Measurements from ENCODE around the gene PDK4.
A peak's percentile ranks its signal among the peaks of the same experiment; 100 is the strongest.

PDK4 gene

DNA sequence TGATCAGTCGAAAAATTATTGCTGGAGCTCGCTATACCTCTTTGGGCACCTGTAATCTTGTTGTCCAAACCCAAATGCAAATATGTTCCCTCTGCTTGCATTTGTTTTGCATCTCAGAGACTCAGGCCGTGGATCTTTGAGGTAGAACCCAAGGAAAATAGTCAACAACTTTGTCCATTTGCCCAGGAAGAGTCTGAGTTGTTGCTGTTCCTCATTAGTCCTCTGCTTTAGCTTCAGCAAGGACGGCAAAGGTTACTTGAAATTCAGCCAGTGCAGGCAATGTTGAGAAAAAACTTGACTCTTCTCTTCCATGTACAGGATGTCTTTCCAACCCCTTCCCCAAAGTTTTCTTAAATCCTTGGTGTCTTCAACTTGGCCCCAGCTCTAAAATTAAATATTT is 45.8 kb downstream of the PDK4 start:
- peak overlapping the region; percentile 4 for H3K4me3 ChIP-seq (ENCODE audit: low read length)
- H3K27me3 ChIP-seq (ENCODE audit: control insufficient read depth, insufficient read depth, low read length), result no peaks in the 10 kb centered on the region
- H3K27ac ChIP-seq (ENCODE audit: low read depth, low read length), result peak overlapping the region; percentile 91
- H3K9ac ChIP-seq (ENCODE audit: low read length), result no peak overlapping the region
- peaks cover 42% of the 10 kb centered on the region for H3K4me1 ChIP-seq (ENCODE audit: control insufficient read depth, insufficient read depth, low read length)
- no peaks in the 10 kb centered on the region for H3K36me3 ChIP-seq (ENCODE audit: control insufficient read depth, insufficient read depth, low read length)

DNA sequence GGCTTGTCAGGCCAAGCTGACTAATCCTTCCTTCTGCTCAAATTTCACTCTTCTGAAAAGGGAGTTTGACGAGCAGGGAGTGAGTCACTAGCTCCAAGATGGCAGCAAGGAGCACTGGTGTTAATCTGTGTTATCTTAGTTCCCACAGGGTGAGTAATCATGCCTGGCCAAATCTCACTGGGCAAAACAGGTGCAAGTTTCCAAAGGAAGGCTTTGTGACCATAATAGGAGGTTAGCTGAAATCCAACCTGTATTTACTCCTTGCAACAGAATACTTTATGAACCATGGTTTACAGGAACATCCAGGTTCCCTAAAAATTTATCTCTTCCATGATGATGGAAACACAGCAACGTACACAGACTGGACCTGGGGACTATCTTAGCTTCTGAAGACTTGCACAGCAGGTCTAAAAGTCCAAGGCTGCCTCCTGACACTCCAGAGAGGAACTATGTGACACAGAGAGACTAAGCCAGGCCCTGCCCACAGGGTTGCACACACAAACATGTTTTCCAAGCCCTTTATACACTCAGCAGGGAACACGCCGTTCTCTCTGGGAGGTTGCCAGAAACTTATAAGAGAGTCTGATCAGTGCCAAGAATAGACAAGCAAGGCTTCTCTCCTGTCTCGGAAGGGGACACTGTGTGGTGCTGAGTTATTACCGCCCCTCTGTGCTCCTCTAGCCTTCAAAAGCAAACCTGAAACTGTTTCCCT is 46.3 kb downstream of the PDK4 start:
- H3K9ac ChIP-seq (ENCODE audit: low read length), result no peak overlapping the region
- H3K36me3 ChIP-seq (ENCODE audit: control insufficient read depth, insufficient read depth, low read length), result no peaks in the 10 kb centered on the region
- H3K27me3 ChIP-seq (ENCODE audit: control insufficient read depth, insufficient read depth, low read length), result no peaks in the 10 kb centered on the region
- peak overlapping the region; percentile 91 for H3K27ac ChIP-seq (ENCODE audit: low read depth, low read length)
- H3K4me3 ChIP-seq (ENCODE audit: low read length), result peak overlapping the region; percentile 47
- peaks cover 43% of the 10 kb centered on the region for H3K4me1 ChIP-seq (ENCODE audit: control insufficient read depth, insufficient read depth, low read length)

DNA sequence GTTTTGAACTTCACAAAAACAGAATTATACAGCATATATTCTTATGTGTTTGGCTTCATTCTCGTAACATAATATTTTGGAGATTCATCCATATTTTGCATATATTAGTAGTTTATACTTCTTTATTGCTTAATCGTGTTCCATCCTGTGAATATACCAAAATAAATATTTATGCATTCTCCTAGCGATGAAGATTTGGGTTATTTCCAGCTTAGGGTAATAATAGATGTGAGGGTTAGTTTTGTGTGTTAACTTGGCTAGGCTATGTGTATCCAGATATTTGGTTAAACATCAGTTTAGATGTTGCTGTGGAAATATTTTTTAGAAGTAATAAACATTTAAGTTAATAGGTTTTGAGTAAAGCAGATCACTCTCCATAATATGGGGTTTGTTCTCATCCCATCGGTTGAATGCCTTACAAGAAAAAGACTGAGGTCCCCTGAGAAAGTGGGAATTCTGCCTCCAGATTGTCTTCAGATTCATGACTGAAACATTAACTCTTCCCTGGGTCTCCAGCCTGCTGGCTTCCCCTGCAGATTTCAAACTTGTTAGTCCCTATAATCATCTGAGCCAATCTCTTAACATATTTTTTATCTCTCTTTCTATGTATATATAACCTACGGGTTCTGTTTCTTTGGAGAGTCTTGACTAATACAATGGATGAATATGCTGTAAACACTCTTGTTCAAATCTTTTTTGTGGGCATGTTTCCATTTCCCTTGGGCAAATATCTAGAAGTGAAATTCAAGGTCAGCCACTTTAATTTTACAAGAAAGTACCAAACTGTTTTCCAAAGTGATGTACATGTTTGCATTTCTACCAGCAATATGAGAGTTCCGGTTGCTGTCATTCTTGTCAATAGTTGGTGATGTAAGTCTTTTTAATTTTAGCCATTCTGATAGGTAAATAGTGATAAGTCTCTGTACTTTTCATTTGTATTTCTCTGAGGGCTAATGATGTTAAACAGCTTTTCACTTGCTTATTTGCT is 48.7 kb downstream of the PDK4 start:
- peaks cover 43% of the 10 kb centered on the region for H3K4me1 ChIP-seq (ENCODE audit: control insufficient read depth, insufficient read depth, low read length)
- no peaks in the 10 kb centered on the region for H3K27me3 ChIP-seq (ENCODE audit: control insufficient read depth, insufficient read depth, low read length)
- no peak overlapping the region for H3K4me3 ChIP-seq (ENCODE audit: low read length)
- H3K27ac ChIP-seq (ENCODE audit: low read depth, low read length), result peak overlapping the region; percentile 80
- H3K36me3 ChIP-seq (ENCODE audit: control insufficient read depth, insufficient read depth, low read length), result no peaks in the 10 kb centered on the region
- H3K9ac ChIP-seq (ENCODE audit: low read length), result no peak overlapping the region

DNA sequence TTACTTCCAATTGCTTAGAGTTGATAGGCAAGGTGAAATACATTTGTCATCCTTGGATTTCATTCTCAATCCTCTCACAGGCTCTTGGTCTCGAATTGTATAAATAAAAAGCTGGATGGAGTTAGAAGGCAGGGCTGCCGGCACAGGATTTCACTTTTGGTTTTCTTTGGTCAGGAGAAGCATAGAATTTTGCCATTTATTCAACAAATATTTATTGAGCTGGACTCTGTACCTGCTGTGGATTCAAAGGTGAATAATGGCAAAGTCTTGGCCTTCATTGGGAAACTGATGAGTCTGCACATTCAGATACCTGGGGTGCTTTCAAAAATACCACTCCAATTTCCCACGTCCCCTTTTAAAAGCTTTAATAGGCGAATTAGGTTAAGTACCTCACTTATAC is 49.7 kb downstream of the PDK4 start:
- no peak overlapping the region for H3K4me3 ChIP-seq (ENCODE audit: low read length)
- no peaks in the 10 kb centered on the region for H3K36me3 ChIP-seq (ENCODE audit: control insufficient read depth, insufficient read depth, low read length)
- no peak overlapping the region for H3K9ac ChIP-seq (ENCODE audit: low read length)
- H3K4me1 ChIP-seq (ENCODE audit: control insufficient read depth, insufficient read depth, low read length), result peaks cover 43% of the 10 kb centered on the region
- peak overlapping the region; percentile 80 for H3K27ac ChIP-seq (ENCODE audit: low read depth, low read length)
- H3K27me3 ChIP-seq (ENCODE audit: control insufficient read depth, insufficient read depth, low read length), result no peaks in the 10 kb centered on the region

GRCh38 chr7:95545673-95546072 is 50.6 kb downstream of the PDK4 start:
- peak overlapping the region; percentile 47 for H3K4me3 ChIP-seq (ENCODE audit: low read length)
- H3K27ac ChIP-seq (ENCODE audit: low read depth, low read length), result peak overlapping the region; percentile 83
- H3K4me1 ChIP-seq (ENCODE audit: control insufficient read depth, insufficient read depth, low read length), result peaks cover 35% of the 10 kb centered on the region
- no peaks in the 10 kb centered on the region for H3K27me3 ChIP-seq (ENCODE audit: control insufficient read depth, insufficient read depth, low read length)
- H3K9ac ChIP-seq (ENCODE audit: low read length), result peak overlapping the region; percentile 11
- H3K36me3 ChIP-seq (ENCODE audit: control insufficient read depth, insufficient read depth, low read length), result no peaks in the 10 kb centered on the region

DNA sequence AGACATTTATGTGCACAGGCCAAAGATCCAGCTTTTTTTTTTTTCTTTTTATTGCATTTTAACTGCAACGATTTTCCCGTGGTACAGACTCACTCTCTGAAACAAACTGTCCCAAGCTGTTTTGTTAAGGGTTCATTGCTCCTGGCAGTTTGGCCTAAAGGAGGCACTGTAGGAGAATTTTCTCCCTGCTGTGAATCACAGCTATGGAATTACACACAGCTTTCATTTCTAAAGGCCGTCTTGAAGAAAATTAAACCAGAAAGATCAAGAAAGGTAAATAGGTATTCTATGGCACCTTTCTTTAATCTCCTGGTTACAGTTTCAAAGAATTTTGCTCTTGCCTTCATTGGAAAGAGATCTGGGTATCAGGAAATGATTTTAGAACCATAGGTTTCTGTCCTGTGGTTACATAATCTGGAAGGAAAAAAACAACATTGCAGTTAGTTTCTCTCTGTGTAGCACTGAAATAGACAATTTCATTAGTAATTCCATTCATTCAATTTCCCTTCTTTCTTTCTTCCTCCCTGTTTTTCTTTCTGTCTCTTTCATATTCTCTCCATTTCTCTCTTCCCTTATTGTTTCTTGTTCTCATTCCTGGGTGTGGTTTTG is 51.2 kb downstream of the PDK4 start:
- H3K27me3 ChIP-seq (ENCODE audit: control insufficient read depth, insufficient read depth, low read length), result no peaks in the 10 kb centered on the region
- peaks cover 31% of the 10 kb centered on the region for H3K4me1 ChIP-seq (ENCODE audit: control insufficient read depth, insufficient read depth, low read length)
- H3K27ac ChIP-seq (ENCODE audit: low read depth, low read length), result peak overlapping the region; percentile 83
- peak overlapping the region; percentile 47 for H3K4me3 ChIP-seq (ENCODE audit: low read length)
- H3K36me3 ChIP-seq (ENCODE audit: control insufficient read depth, insufficient read depth, low read length), result no peaks in the 10 kb centered on the region
- H3K9ac ChIP-seq (ENCODE audit: low read length), result peak overlapping the region; percentile 11

GRCh38 chr7:95544171-95544570 is 52.1 kb downstream of the PDK4 start:
- no peak overlapping the region for H3K27ac ChIP-seq (ENCODE audit: low read depth, low read length)
- H3K27me3 ChIP-seq (ENCODE audit: control insufficient read depth, insufficient read depth, low read length), result no peaks in the 10 kb centered on the region

GRCh38 chr7:95543312-95543711 is 53.0 kb downstream of the PDK4 start:
- no peaks in the 10 kb centered on the region for H3K36me3 ChIP-seq (ENCODE audit: control insufficient read depth, insufficient read depth, low read length)
- no peak overlapping the region for H3K27ac ChIP-seq (ENCODE audit: low read depth, low read length)
- peaks cover 24% of the 10 kb centered on the region for H3K4me1 ChIP-seq (ENCODE audit: control insufficient read depth, insufficient read depth, low read length)
- no peak overlapping the region for H3K9ac ChIP-seq (ENCODE audit: low read length)
- no peaks in the 10 kb centered on the region for H3K27me3 ChIP-seq (ENCODE audit: control insufficient read depth, insufficient read depth, low read length)
- H3K4me3 ChIP-seq (ENCODE audit: low read length), result no peak overlapping the region

More at GRCh38 chr7:95544171-95544570, 52.1 kb downstream of the PDK4 start:
- Histone ChIP-seq H3K36me3 (ENCODE audit: control insufficient read depth, insufficient read depth, low read length) (no peaks in the 10 kb centered on the region), H3K4me3 (ENCODE audit: low read length) (no peak overlapping the region), H3K9ac (ENCODE audit: low read length) (no peak overlapping the region), H3K4me1 (ENCODE audit: control insufficient read depth, insufficient read depth, low read length) (peaks cover 24% of the 10 kb centered on the region)

GRCh38 chr7:95540366-95540765 is 56.0 kb downstream of the PDK4 start:
- H3K4me3 ChIP-seq (ENCODE audit: low read length), result no peak overlapping the region
- H3K27me3 ChIP-seq (ENCODE audit: control insufficient read depth, insufficient read depth, low read length), result no peaks in the 10 kb centered on the region
- no peaks in the 10 kb centered on the region for H3K4me1 ChIP-seq (ENCODE audit: control insufficient read depth, insufficient read depth, low read length)
- H3K9ac ChIP-seq (ENCODE audit: low read length), result no peak overlapping the region
- no peaks in the 10 kb centered on the region for H3K36me3 ChIP-seq (ENCODE audit: control insufficient read depth, insufficient read depth, low read length)
- no peak overlapping the region for H3K27ac ChIP-seq (ENCODE audit: low read depth, low read length)

DNA sequence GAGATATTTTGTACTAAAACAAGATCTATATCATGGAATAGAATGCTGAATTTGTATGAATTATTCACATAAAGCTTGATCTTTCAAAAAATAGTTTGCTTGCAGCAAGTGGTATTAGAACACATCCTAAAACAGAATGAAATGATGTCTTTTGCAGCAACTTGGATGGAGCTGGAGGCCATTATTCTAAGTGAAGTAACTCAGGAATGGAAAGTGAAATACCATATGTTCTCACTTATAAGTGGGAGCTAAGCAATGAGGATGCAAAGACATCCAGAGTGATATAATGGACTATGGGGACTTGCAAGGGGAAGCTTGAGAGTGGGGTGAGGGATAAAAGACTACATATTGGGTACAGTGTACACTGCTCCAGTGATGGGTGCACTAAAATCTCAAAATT is 56.9 kb downstream of the PDK4 start:
- Histone ChIP-seq H3K9ac (ENCODE audit: low read length) (no peak overlapping the region), H3K36me3 (ENCODE audit: control insufficient read depth, insufficient read depth, low read length) (no peaks in the 10 kb centered on the region), H3K4me3 (ENCODE audit: low read length) (no peak overlapping the region), H3K27ac (ENCODE audit: low read depth, low read length) (no peak overlapping the region), H3K4me1 (ENCODE audit: control insufficient read depth, insufficient read depth, low read length) (no peaks in the 10 kb centered on the region), H3K27me3 (ENCODE audit: control insufficient read depth, insufficient read depth, low read length) (no peaks in the 10 kb centered on the region)

DNA sequence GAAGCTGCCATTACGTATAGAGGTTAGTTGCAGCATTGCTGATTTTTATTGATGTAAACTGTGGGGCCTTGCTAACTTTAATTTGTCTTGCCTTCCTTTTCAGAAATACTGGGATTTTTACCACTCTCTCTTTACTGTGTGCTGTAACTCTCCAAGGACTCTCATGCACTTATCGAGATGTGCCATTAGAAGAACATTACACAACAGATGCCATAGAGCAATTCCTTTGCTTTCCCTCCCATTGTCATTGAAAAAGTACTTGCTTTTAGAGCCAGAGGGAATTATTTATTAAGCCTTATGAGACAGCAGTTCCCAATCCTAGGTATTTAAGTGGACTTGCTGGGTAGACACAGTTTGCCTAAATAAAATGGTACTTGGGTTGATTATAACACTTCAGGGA is 58.8 kb downstream of the PDK4 start:
- H3K4me1 ChIP-seq (ENCODE audit: control insufficient read depth, insufficient read depth, low read length), result no peaks in the 10 kb centered on the region
- no peak overlapping the region for H3K9ac ChIP-seq (ENCODE audit: low read length)
- H3K27ac ChIP-seq (ENCODE audit: low read depth, low read length), result no peak overlapping the region
- no peaks in the 10 kb centered on the region for H3K27me3 ChIP-seq (ENCODE audit: control insufficient read depth, insufficient read depth, low read length)
- H3K4me3 ChIP-seq (ENCODE audit: low read length), result no peak overlapping the region
- H3K36me3 ChIP-seq (ENCODE audit: control insufficient read depth, insufficient read depth, low read length), result no peaks in the 10 kb centered on the region

DNA sequence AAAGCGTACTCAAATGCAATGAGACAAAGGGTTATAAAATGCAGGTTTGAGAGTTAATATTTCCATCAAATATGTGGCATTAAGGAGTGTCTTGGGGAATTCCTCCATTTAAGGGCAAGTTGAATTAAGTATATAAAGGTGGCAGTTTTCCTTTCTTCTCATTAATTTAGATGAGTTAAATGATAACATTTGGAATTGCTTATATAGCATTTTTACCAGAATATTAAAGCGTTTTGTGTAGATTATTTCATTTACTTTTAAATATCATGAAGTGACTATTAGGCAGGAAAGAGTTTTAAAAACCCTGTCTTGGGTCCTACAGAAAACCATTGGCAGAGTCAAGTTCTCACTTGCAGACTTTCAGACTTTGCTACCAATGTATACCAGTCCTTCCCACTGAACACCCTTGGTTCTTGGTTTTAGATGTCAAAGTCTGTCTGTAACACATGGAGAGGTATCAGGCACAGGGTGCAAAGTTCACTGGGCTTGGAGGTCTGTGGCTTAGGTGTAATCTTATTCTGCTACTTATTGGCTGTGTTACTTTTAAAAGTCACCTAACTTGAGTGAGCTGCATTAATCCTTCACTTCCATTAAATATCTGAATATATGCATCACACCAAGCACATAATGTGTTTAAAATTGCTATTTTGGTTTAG is 59.5 kb downstream of the PDK4 start:
- Histone ChIP-seq H3K27ac (ENCODE audit: low read depth, low read length) (no peak overlapping the region), H3K4me1 (ENCODE audit: control insufficient read depth, insufficient read depth, low read length) (no peaks in the 10 kb centered on the region), H3K36me3 (ENCODE audit: control insufficient read depth, insufficient read depth, low read length) (no peaks in the 10 kb centered on the region), H3K4me3 (ENCODE audit: low read length) (no peak overlapping the region), H3K27me3 (ENCODE audit: control insufficient read depth, insufficient read depth, low read length) (no peaks in the 10 kb centered on the region), H3K9ac (ENCODE audit: low read length) (no peak overlapping the region)

All from rectal smooth muscle tissue (tissue), 1 donor.